Epithelial cell of esophagus (primary cell): Measurements from ENCODE around the gene COLQ.

Source experiments
- DNase-seq: peaks from one replicate; pipeline ENCODE4 v3.0.0; 2010; ENCODE audit warnings: low read depth
- H3K4me3 ChIP-seq: 2 replicates; pipeline ENCODE4 v1.5.1; 2011; ENCODE audit warnings: mild to moderate bottlenecking, low read length, control low read depth
- TF ChIP-seq, protein P1 (sequence below): IDR thresholded peaks from 2 replicates; pipeline ENCODE4 v1.5.1; 2011; ENCODE audit warnings: low read depth, mild to moderate bottlenecking, low read length, control low read depth, inconsistent platforms; ENCODE audit not compliant: insufficient read depth; ENCODE audit errors: missing control alignments

The COLQ gene

GRCh38 chr3:15431256-15431837, 90.2 kb downstream of the COLQ start:
- no peak for DNase-seq
- no peak overlapping the region for H3K4me3 ChIP-seq
- TF ChIP-seq, protein P1, sequence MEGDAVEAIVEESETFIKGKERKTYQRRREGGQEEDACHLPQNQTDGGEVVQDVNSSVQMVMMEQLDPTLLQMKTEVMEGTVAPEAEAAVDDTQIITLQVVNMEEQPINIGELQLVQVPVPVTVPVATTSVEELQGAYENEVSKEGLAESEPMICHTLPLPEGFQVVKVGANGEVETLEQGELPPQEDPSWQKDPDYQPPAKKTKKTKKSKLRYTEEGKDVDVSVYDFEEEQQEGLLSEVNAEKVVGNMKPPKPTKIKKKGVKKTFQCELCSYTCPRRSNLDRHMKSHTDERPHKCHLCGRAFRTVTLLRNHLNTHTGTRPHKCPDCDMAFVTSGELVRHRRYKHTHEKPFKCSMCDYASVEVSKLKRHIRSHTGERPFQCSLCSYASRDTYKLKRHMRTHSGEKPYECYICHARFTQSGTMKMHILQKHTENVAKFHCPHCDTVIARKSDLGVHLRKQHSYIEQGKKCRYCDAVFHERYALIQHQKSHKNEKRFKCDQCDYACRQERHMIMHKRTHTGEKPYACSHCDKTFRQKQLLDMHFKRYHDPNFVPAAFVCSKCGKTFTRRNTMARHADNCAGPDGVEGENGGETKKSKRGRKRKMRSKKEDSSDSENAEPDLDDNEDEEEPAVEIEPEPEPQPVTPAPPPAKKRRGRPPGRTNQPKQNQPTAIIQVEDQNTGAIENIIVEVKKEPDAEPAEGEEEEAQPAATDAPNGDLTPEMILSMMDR: no peak

DNA sequence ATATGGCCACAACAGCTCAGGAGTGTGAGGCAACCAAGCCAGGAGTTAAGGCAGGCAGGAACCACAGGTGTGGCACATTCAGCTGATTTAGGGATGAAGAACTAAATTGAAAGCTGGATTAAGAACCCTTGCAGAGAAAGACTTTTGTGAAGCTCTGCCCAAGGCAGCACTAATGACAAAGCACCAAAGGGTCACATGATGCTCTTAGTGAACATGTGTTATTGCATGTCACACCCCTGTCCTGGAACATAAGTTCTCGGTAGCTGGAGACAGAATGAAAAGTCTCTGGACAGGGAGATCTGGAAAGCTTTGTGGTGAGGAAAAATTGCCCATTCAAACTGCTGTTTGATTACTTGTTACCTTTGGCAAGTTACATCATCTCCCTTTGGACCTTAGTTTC, 90.9 kb downstream of the COLQ start:
- TF ChIP-seq, protein P1: no peak
- H3K4me3 ChIP-seq: no peak overlapping the region
- DNase-seq: no peak

GRCh38 chr3:15429080-15429479, 92.4 kb downstream of the COLQ start:
- TF ChIP-seq, protein P1: no peak
- DNase-seq: no peak
- no peak overlapping the region for H3K4me3 ChIP-seq

GRCh38 chr3:15428539-15428938, 93.0 kb downstream of the COLQ start:
- peak; percentile 95 for DNase-seq
- TF ChIP-seq, protein P1: no peak
- peak overlapping the region; percentile 90 for H3K4me3 ChIP-seq

GRCh38 chr3:15427981-15428380, 93.5 kb downstream of the COLQ start:
- no peak for DNase-seq
- peak overlapping the region; percentile 90 for H3K4me3 ChIP-seq
- TF ChIP-seq, protein P1: no peak

GRCh38 chr3:15427182-15427880, 94.2 kb downstream of the COLQ start, which contains the start of the genes EAF1 and METTL6:
Gene EAF1 (plus strand): TSS chr3:15427598. CDS start chr3:15427780, 182 bp downstream.
Gene METTL6 (minus strand): TSS chr3:15427544. CDS start chr3:15426511, 1,033 bp downstream.
- DNase-seq: peak; percentile 80
- H3K4me3 ChIP-seq: peak within 1 kb of the TSS; percentile 90
- TF ChIP-seq, protein P1: peak; percentile 34
